D341Med (cell line): Measurements from ENCODE around the gene TAF7L.

ENCODE experiments used
- DNase-seq: peaks from one replicate; pipeline ENCODE4 v3.0.0; 2012; ENCODE audit warnings: low spot score

Gene TAF7L

GRCh38 chrX:101220662-101221260, 70.4 kb downstream of the TAF7L start:
- DNase-seq: no peak

GRCh38 chrX:101219864-101220346, 71.2 kb downstream of the TAF7L start:
- no peak for DNase-seq

DNA sequence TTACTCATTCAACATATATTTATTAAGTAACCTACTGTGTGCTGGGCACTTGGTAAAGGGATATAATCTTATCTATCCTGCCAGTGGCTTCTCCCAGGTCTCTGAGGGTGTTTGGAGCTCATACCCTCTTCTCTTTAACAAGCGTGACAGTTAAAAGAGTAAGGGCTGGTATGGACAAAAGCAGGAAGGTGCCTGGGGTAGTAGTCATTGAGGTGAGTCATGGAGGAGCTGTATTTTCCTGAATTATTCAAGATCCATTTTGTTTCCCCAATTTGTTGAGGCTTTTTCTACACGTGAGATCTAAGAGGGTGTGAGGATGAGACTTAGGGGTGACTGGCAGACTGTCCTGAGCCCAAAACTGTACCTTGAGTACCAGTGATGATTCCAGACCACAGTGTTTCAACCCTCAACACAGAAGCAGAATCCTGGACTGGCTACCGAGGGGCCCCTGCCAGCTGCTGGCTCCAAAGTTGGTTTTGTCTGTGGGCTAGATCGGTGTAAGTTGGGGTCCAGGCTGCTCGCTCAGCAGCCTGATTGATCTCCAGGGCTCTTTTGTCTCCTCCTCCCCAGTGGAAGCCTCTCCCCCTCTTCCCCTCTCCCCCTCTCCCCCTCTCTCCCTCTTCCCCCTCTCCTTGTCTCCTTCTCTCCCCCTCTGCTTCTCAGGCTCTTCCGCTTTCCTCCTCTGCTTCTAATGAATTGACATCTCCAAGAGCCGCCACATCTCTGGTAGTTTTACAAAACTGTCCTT, 71.8 kb downstream of the TAF7L start, which contains the start of gene DRP2:
Gene DRP2 (plus strand): TSS at position 671 of the 748 bp plus-strand sequence. CDS start 11,862 bp downstream, outside the sequence.
- DNase-seq: no peak
